ENCODE data around the gene LYRM9. TPM values are rescaled to one million over a fixed set of nuclear protein-coding genes. Genes with fewer than 3 reads are reported as not detected.

The LYRM9 gene
- total RNA-seq, 4 donors from 2014 or later = 5.0 to 21.6 (median 16.7) TPM

GRCh38 chr17:27921599-27921998 lies 28.4 kb upstream of the LYRM9 start:
- intact Hi-C loops (cut with DNase I) = no loop called here
- no peak for DNase-seq (ENCODE audit: extremely low spot score)
- no peak overlapping the region for H3K4me3 ChIP-seq
- no peaks in the 10 kb centered on the region for H3K4me1 ChIP-seq
- TF ChIP-seq POLR2A (IDR thresholded peaks at IDR 0.05; ENCODE audit: low read depth) = no peak
- no peak for TF ChIP-seq CTCF (IDR thresholded peaks at IDR 0.05)
- no peak overlapping the region for H3K27ac ChIP-seq (replicated peaks in 1 of 4)
- WGBS = 86% methylated on average over 3 of the region's 3 CpGs
- H3K27me3 ChIP-seq = peaks cover 0 to 7% (median 0%) of the 10 kb centered on the region in 4 donors
- peaks cover 0 to 11% (median 9%) of the 10 kb centered on the region in 4 donors for H3K9me3 ChIP-seq
- no peaks in the 10 kb centered on the region for H3K36me3 ChIP-seq

- no peak overlapping the region for H3K27ac ChIP-seq (replicated peaks in 1 of 4)
- intact Hi-C loops (cut with DNase I) = no loop called here
- peaks cover 0 to 10% (median 9%) of the 10 kb centered on the region in 4 donors for H3K9me3 ChIP-seq
- WGBS = 70% methylated on average over 2 of the region's 5 CpGs
- H3K4me1 ChIP-seq = no peaks in the 10 kb centered on the region
- DNase-seq (ENCODE audit: extremely low spot score) = no peak
- no peaks in the 10 kb centered on the region for H3K36me3 ChIP-seq
- H3K27me3 ChIP-seq = peaks cover 0 to 7% (median 0%) of the 10 kb centered on the region in 4 donors
- TF ChIP-seq POLR2AphosphoS5 (IDR thresholded peaks at IDR 0.05) (no peak), CTCF (IDR thresholded peaks at IDR 0.05) (no peak), POLR2A (IDR thresholded peaks at IDR 0.05; ENCODE audit: low read depth) (no peak), EP300 (IDR thresholded peaks at IDR 0.05) (no peak)
- H3K4me3 ChIP-seq = no peak overlapping the region
Measured at GRCh38 chr17:27921077-27921476, 27.9 kb upstream of the LYRM9 start.

GRCh38 chr17:27920569-27920968 lies 27.4 kb upstream of the LYRM9 start:
- intact Hi-C loops (cut with DNase I) = no loop called here
- WGBS = 83% methylated on average over 3 of the region's 3 CpGs
- no peak for DNase-seq (ENCODE audit: extremely low spot score)

GRCh38 chr17:27919079-27919478 lies 25.9 kb upstream of the LYRM9 start:
- intact Hi-C loops (cut with DNase I) = no loop called here
- no peak overlapping the region for H3K4me3 ChIP-seq
- H3K9me3 ChIP-seq = no peaks in the 10 kb centered on the region
- 60% methylated on average over 7 of the region's 7 CpGs for WGBS
- H3K4me1 ChIP-seq = no peaks in the 10 kb centered on the region
- no peak overlapping the region for H3K27ac ChIP-seq (replicated peaks in 1 of 4)
- TF ChIP-seq EP300 (IDR thresholded peaks at IDR 0.05) (no peak), POLR2A (IDR thresholded peaks at IDR 0.05; ENCODE audit: low read depth) (no peak), CTCF (IDR thresholded peaks at IDR 0.05) (no peak), POLR2AphosphoS5 (IDR thresholded peaks at IDR 0.05) (no peak)
- DNase-seq (ENCODE audit: extremely low spot score) = no peak
- H3K36me3 ChIP-seq = no peaks in the 10 kb centered on the region
- H3K27me3 ChIP-seq = peaks cover 0 to 20% (median 0%) of the 10 kb centered on the region in 4 donors

More at GRCh38 chr17:27920569-27920968, 27.4 kb upstream of the LYRM9 start:
- H3K27me3 ChIP-seq = peaks cover 0 to 7% (median 0%) of the 10 kb centered on the region in 4 donors
- H3K36me3 ChIP-seq = no peaks in the 10 kb centered on the region
- no peak overlapping the region for H3K27ac ChIP-seq (replicated peaks in 1 of 4)
- TF ChIP-seq EP300 (IDR thresholded peaks at IDR 0.05) (no peak), POLR2A (IDR thresholded peaks at IDR 0.05; ENCODE audit: low read depth) (no peak), POLR2AphosphoS5 (IDR thresholded peaks at IDR 0.05) (no peak), CTCF (IDR thresholded peaks at IDR 0.05) (no peak)
- H3K4me3 ChIP-seq = no peak overlapping the region
- H3K4me1 ChIP-seq = no peaks in the 10 kb centered on the region
- peaks cover 0 to 5% (median 4%) of the 10 kb centered on the region in 4 donors for H3K9me3 ChIP-seq

- Histone ChIP-seq H3K9me3 (no peaks in the 10 kb centered on the region), H3K36me3 (no peaks in the 10 kb centered on the region), H3K27me3 (peaks cover 0 to 21% (median 0%) of the 10 kb centered on the region in 4 donors), H3K4me1 (no peaks in the 10 kb centered on the region), H3K27ac (replicated peaks in 1 of 4) (no peak overlapping the region), H3K4me3 (no peak overlapping the region)
- intact Hi-C loops (cut with DNase I) = no loop called here
- WGBS = 100% methylated on average over 1 of the region's 1 CpG
- DNase-seq (ENCODE audit: extremely low spot score) = no peak
- TF ChIP-seq EP300 (IDR thresholded peaks at IDR 0.05) = no peak
Measured at GRCh38 chr17:27918498-27918897, 25.3 kb upstream of the LYRM9 start.
